CD4-positive, alpha-beta memory T cell (primary cell): ENCODE data around the gene KICS2. TPM values are rescaled to one million over a fixed set of nuclear protein-coding genes. Genes with fewer than 3 reads are reported as not detected.
"Not testable (repeated sequence)": the region's sequence is repeated elsewhere in the genome, so short reads cannot be mapped to it uniquely, and the experiment has no call there.

Source experiments
- CTCF ChIA-PET: fragments of 350-600 bp; sonication (Branson Sonifier 250); formaldehyde crosslinking; loops from one replicate; lab custom pipeline; 2021; ENCODE audit warnings: inconsistent platforms; ENCODE audit not compliant: partially characterized antibody; lab: Charles Lee
- POLR2A ChIA-PET: fragments of 350-600 bp; sonication (Branson Sonifier 250); formaldehyde crosslinking; loops from one replicate; lab custom pipeline; 2021; ENCODE audit not compliant: partially characterized antibody; lab: Charles Lee
- DNase-seq, 5 donors: peaks; one replicate each; pipeline versions ENCODE4 v3.0.0 to v3.0.0-alpha.2; 2020 to 2022; ENCODE audit warnings: mixed read lengths in 1 of 5
- H3K27ac ChIP-seq: one replicate; pipeline ENCODE4 v1.7.0; 2013; ENCODE audit warnings: low read depth, low read length
- H3K27me3 ChIP-seq: 2 replicates; pipeline ENCODE4 v1.7.0; 2013; ENCODE audit warnings: mild to moderate bottlenecking, low read length, moderate library complexity; ENCODE audit not compliant: insufficient read depth
- H3K36me3 ChIP-seq: 2 replicates; pipeline ENCODE4 v1.7.0; 2013; ENCODE audit warnings: mild to moderate bottlenecking, low read length, moderate library complexity; ENCODE audit not compliant: insufficient read depth
- H3K4me1 ChIP-seq: 2 replicates; pipeline ENCODE4 v1.7.0; 2013; ENCODE audit warnings: mild to moderate bottlenecking, low read length, moderate library complexity; ENCODE audit not compliant: insufficient read depth
- H3K4me3 ChIP-seq, 2 donors: one replicate each; pipeline ENCODE4 v1.7.0; 2013; ENCODE audit warnings: low read length in 2 of 2, mild to moderate bottlenecking in 1 of 2
- H3K9me3 ChIP-seq, 2 donors: one replicate each; pipeline ENCODE4 v1.7.0; 2013; ENCODE audit warnings: low read length in 2 of 2, control low read depth in 1 of 2; ENCODE audit not compliant: control insufficient read depth in 1 of 2
- H3K27ac Mint-ChIP-seq, 7 donors: one replicate each; pipeline ENCODE4 v1.8.0; 2020 to 2021; ENCODE audit warnings: mixed read lengths in 7 of 7, mild to moderate bottlenecking in 6 of 7, inconsistent platforms in 3 of 7, moderate library complexity in 3 of 7
- H3K27me3 Mint-ChIP-seq, 2 donors: one replicate each; pipeline ENCODE4 v1.8.0; 2020 to 2021; ENCODE audit warnings: mixed read lengths in 2 of 2
- H3K36me3 Mint-ChIP-seq, 2 donors: one replicate each; pipeline ENCODE4 v1.8.0; 2020 to 2021; ENCODE audit warnings: mixed read lengths in 2 of 2, inconsistent platforms in 1 of 2, mild to moderate bottlenecking in 1 of 2
- H3K4me1 Mint-ChIP-seq, 4 donors: one replicate each; pipeline ENCODE4 v1.8.0; 2020 to 2021; ENCODE audit warnings: mixed read lengths in 4 of 4, mild to moderate bottlenecking in 1 of 4
- H3K4me3 Mint-ChIP-seq, 8 donors: one replicate each; pipeline ENCODE4 v1.8.0; 2020 to 2021; ENCODE audit warnings: mixed read lengths in 8 of 8, mild to moderate bottlenecking in 7 of 8, moderate library complexity in 6 of 8, inconsistent platforms in 3 of 8
- H3K9me3 Mint-ChIP-seq, 8 donors: one replicate each; pipeline ENCODE4 v1.8.0; 2020 to 2021; ENCODE audit warnings: mixed read lengths in 8 of 8, mild to moderate bottlenecking in 5 of 8, inconsistent platforms in 3 of 8, moderate library complexity in 1 of 8
- intact Hi-C: fragments of 100-400 bp; cut with micrococcal nuclease; formaldehyde crosslinking; loops from one replicate; pipeline ENCODE4 v1.15.1; 2023
- polyA plus RNA-seq, 2 donors: library from polyadenylated mRNA; unstranded; fragments of 300-500 nt; fragmentation: Illumina TruSeq; gene quantifications; one replicate each; pipeline ENCODE4 v1.2.3, GENCODE V29; 2021
- total RNA-seq, 2 experiments: library from RNA; stranded (reverse); gene quantifications; one replicate each; pipeline ENCODE4 v1.2.3, GENCODE V29; 2021

Gene KICS2
- total and polyA plus RNA-seq, 4 experiments from 2014 or later, result 8.0 to 24.1 (median 19.8) TPM

DNA sequence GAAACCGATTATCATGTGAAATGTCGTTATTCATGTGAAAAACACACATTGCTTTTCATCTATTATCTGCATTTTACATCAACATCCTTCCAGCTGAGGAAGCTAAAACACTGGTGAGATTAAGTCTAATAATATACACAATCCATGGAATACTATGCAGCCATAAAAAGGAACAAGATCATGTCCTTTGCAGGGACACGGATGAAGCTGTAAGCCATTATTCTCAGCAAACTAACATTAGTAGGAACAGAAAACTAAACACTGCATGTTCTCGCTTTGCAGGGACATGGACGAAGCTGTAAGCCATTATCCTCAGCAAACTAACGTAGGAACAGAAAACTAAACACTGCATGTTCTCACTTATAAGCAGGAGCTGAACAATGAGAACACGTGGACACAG is 18.3 kb downstream of the KICS2 start:
- Mint-ChIP-seq H3K27ac (no peak overlapping the region), H3K4me3 (no peak overlapping the region), H3K27me3 (no peaks in the 10 kb centered on the region), H3K9me3 (peaks cover 0 to 5% (median under 1%) of the 10 kb centered on the region in 8 donors), H3K36me3 (peaks cover 44 to 54% of the 10 kb centered on the region in 2 donors), H3K4me1 (no peaks in the 10 kb centered on the region)
- no peaks in the 10 kb centered on the region for H3K27me3 ChIP-seq
- ChIA-PET POLR2A (no interaction called here), CTCF (no interaction called here)
- intact Hi-C loops, result no loop called here
- H3K9me3 ChIP-seq, result no peaks in the 10 kb centered on the region
- no peak overlapping the region for H3K27ac ChIP-seq
- H3K4me3 ChIP-seq, result no peak overlapping the region
- H3K36me3 ChIP-seq, result no peaks in the 10 kb centered on the region
- DNase-seq, result no peak
- H3K4me1 ChIP-seq, result no peaks in the 10 kb centered on the region

DNA sequence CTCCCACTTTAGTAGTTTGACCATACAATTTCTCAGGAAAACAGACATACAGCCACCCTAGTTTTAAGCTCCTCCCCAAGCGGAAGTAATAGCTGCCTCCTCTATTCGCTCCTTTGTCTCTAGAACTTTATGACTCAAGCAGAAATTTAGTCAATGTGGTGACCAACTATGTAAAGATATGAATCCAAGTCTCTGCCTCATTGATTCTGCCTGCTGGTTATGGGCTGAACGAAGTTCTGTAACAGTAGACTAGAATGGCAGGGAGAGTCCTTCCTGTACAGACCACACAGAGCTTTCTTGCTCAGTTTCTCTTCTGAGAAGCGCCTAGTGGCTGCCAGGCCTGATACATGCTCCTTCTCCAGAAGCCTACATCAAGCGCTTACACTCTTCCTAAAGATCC is 19.1 kb downstream of the KICS2 start:
- Mint-ChIP-seq H3K4me1 (no peaks in the 10 kb centered on the region), H3K27ac (no peak overlapping the region), H3K9me3 (peaks cover 0 to 5% (median under 1%) of the 10 kb centered on the region in 8 donors), H3K27me3 (no peaks in the 10 kb centered on the region), H3K36me3 (peaks cover 40 to 50% of the 10 kb centered on the region in 2 donors), H3K4me3 (no peak overlapping the region)
- Histone ChIP-seq H3K27ac (no peak overlapping the region), H3K4me3 (no peak overlapping the region), H3K9me3 (no peaks in the 10 kb centered on the region), H3K4me1 (no peaks in the 10 kb centered on the region), H3K36me3 (no peaks in the 10 kb centered on the region), H3K27me3 (no peaks in the 10 kb centered on the region)
- CTCF ChIA-PET, result no interaction called here
- intact Hi-C loops, result no loop called here
- POLR2A ChIA-PET, result no interaction called here
- DNase-seq, result no peak

DNA sequence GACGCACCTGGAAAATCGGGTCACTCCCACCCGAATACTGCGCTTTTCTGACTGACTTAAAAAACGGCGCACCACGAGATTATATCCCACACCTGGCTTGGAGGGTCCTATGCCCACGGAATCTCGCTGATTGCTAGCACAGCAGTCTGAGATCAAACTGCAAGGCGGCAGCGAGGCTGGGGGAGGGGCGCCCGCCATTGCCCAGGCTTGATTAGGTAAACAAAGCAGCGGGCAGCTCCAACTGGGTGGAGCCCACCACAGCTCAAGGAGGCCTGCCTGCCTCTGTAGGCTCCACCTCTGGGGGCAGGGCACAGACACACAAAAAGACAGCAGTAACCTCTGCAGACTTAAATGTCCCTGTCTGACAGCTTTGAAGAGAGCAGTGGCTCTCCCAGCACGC is 26.3 kb downstream of the KICS2 start:
- H3K4me1 Mint-ChIP-seq, H3K9me3 Mint-ChIP-seq, POLR2A ChIA-PET, H3K27ac ChIP-seq, H3K4me1 ChIP-seq, intact Hi-C loops, H3K36me3 ChIP-seq, H3K27ac Mint-ChIP-seq, DNase-seq, H3K4me3 ChIP-seq, H3K27me3 ChIP-seq, CTCF ChIA-PET, H3K9me3 ChIP-seq, H3K27me3 Mint-ChIP-seq, H3K4me3 Mint-ChIP-seq: not testable (repeated sequence)
- peaks cover 34 to 36% of the 10 kb centered on the region in 2 donors for H3K36me3 Mint-ChIP-seq

DNA sequence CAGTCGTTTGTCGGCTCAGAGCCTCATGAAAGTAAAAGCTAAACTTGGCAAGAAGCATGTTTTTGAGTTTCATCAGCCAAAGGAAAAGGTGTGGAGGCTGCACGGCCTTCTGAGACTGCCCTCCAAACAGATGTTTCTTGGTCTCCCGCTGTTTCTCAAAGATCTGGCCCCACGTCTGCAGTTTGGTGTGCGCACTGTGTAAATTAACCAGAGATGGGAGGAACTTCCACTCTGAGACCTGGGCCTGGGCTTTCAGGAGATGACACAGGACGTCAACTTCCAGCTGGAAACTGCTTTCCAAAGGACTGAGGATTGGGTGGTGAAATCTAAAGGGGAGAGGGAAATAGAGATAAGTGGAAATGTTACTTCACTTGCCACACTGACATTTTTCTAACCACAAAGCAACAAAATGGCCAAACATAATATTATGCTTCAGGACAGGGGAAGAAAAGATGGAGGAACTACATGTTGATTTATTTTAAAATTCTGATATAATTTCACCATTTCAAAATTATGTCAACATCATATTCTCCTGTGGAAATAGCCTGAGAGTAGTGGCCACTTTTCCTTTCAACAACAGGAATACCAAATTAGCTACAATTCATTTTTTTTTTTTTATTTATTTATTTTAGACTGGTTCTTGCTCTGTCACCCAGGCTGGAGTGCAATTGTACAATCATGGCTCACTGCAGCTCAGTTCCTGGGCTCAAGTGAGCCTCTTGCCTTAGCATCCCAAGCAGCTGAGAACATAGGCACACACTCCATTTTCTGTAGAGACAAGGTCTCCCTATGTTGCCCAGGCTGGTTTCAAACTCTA is 27.6 kb downstream of the KICS2 start:
- H3K4me1 ChIP-seq, result no peaks in the 10 kb centered on the region
- Mint-ChIP-seq H3K27ac (no peak overlapping the region), H3K27me3 (no peaks in the 10 kb centered on the region), H3K4me1 (peaks cover 0 to 6% (median 3%) of the 10 kb centered on the region in 4 donors), H3K9me3 (no peaks in the 10 kb centered on the region), H3K4me3 (no peak overlapping the region), H3K36me3 (peaks cover 34 to 36% of the 10 kb centered on the region in 2 donors)
- POLR2A ChIA-PET, result no interaction called here
- H3K27me3 ChIP-seq, result no peaks in the 10 kb centered on the region
- H3K4me3 ChIP-seq, result no peak overlapping the region
- no peak overlapping the region for H3K27ac ChIP-seq
- H3K36me3 ChIP-seq, result peaks cover 4% of the 10 kb centered on the region
- CTCF ChIA-PET, result no interaction called here
- intact Hi-C loops, result no loop called here
- no peaks in the 10 kb centered on the region for H3K9me3 ChIP-seq
- no peak for DNase-seq

GRCh38 chr12:64193931-64194330 is 28.2 kb downstream of the KICS2 start:
- POLR2A ChIA-PET, result no interaction called here
- Mint-ChIP-seq H3K36me3 (peaks cover 34 to 36% of the 10 kb centered on the region in 2 donors), H3K27ac (no peak overlapping the region), H3K27me3 (no peaks in the 10 kb centered on the region), H3K4me1 (peaks cover 0 to 6% (median 3%) of the 10 kb centered on the region in 4 donors), H3K9me3 (no peaks in the 10 kb centered on the region), H3K4me3 (no peak overlapping the region)
- Histone ChIP-seq H3K4me1 (no peaks in the 10 kb centered on the region), H3K9me3 (no peaks in the 10 kb centered on the region), H3K27me3 (no peaks in the 10 kb centered on the region), H3K4me3 (no peak overlapping the region), H3K27ac (no peak overlapping the region), H3K36me3 (peaks cover 4% of the 10 kb centered on the region)
- CTCF ChIA-PET, result no interaction called here
- DNase-seq, result no peak
- intact Hi-C loops, result no loop called here

- H3K27me3 ChIP-seq, result no peaks in the 10 kb centered on the region
- Mint-ChIP-seq H3K27ac (no peak overlapping the region), H3K9me3 (no peaks in the 10 kb centered on the region), H3K27me3 (no peaks in the 10 kb centered on the region), H3K36me3 (peaks cover 36 to 40% of the 10 kb centered on the region in 2 donors), H3K4me3 (no peak overlapping the region), H3K4me1 (peaks cover 0 to 6% (median 3%) of the 10 kb centered on the region in 4 donors)
- intact Hi-C loops, result no loop called here
- H3K4me1 ChIP-seq, result no peaks in the 10 kb centered on the region
- POLR2A ChIA-PET, result no interaction called here
- no peak overlapping the region for H3K27ac ChIP-seq
- peaks cover 4% of the 10 kb centered on the region for H3K36me3 ChIP-seq
- H3K9me3 ChIP-seq, result no peaks in the 10 kb centered on the region
- no peak for DNase-seq
- H3K4me3 ChIP-seq, result no peak overlapping the region
- CTCF ChIA-PET, result no interaction called here
These were observed 29.3 kb downstream of the KICS2 start for GRCh38 chr12:64192644-64193444.

GRCh38 chr12:64190140-64190539 is 32.0 kb downstream of the KICS2 start:
- ChIA-PET CTCF (no interaction called here), POLR2A (no interaction called here)
- Histone ChIP-seq H3K27me3 (no peaks in the 10 kb centered on the region), H3K4me3 (no peak overlapping the region), H3K9me3 (no peaks in the 10 kb centered on the region), H3K4me1 (no peaks in the 10 kb centered on the region), H3K27ac (no peak overlapping the region), H3K36me3 (peaks cover 4% of the 10 kb centered on the region)
- Mint-ChIP-seq H3K27me3 (no peaks in the 10 kb centered on the region), H3K36me3 (peaks cover 34 to 38% of the 10 kb centered on the region in 2 donors), H3K4me3 (no peak overlapping the region), H3K4me1 (peaks cover 0 to 6% (median 3%) of the 10 kb centered on the region in 4 donors), H3K9me3 (no peaks in the 10 kb centered on the region), H3K27ac (no peak overlapping the region)
- intact Hi-C loops, result no loop called here
- no peak for DNase-seq
